CD4-positive, alpha-beta T cell treated with Interferon alpha-2 for 1 hour (primary cell): Measurements from ENCODE around the gene ADAM17.
"Not testable (repeated sequence)": the region's sequence is repeated elsewhere in the genome, so short reads cannot be mapped to it uniquely, and the experiment has no call there.

ENCODE experiments used
- DNase-seq, 2 donors: peaks; one replicate each; pipeline ENCODE4 v3.0.0-alpha.2; 2020 to 2022

Gene ADAM17

GRCh38 chr2:9565436-9566153, 10.0 kb upstream of the ADAM17 start:
- DNase-seq, result no peak

GRCh38 chr2:9560628-9561027, 5.0 kb upstream of the ADAM17 start:
- DNase-seq, result no peak

GRCh38 chr2:9558948-9559381, 3.3 kb upstream of the ADAM17 start:
- no peak for DNase-seq

GRCh38 chr2:9556121-9556743, 602 bp upstream of the ADAM17 start:
- DNase-seq, result no peak

- peak; percentile 28 to 42 for DNase-seq
Measured at GRCh38 chr2:9554921-9555296, 721 bp downstream of the ADAM17 start.

- peak in 1 of 2 donors; percentile 44 for DNase-seq
Measured at GRCh38 chr2:9552219-9553178, 3.1 kb downstream of the ADAM17 start.

- not testable (repeated sequence) for DNase-seq
Measured at GRCh38 chr2:9550859-9551391, 4.7 kb downstream of the ADAM17 start.

- DNase-seq, result no peak
Measured at GRCh38 chr2:9549420-9549819, 6.2 kb downstream of the ADAM17 start.

- DNase-seq, result peak in 1 of 2 donors; percentile 42
Measured at GRCh38 chr2:9548506-9548905, 7.1 kb downstream of the ADAM17 start.

GRCh38 chr2:9547262-9547991, 8.2 kb downstream of the ADAM17 start:
- DNase-seq, result no peak

- DNase-seq, result no peak
Measured at GRCh38 chr2:9545502-9545901, 10.1 kb downstream of the ADAM17 start.

GRCh38 chr2:9543557-9543956, 12.1 kb downstream of the ADAM17 start:
- DNase-seq, result peak; percentile 10 to 29

GRCh38 chr2:9539531-9539930, 16.1 kb downstream of the ADAM17 start:
- no peak for DNase-seq

- DNase-seq, result peak in 1 of 2 donors; percentile 27
Measured at GRCh38 chr2:9538000-9538507, 17.6 kb downstream of the ADAM17 start.

- DNase-seq, result no peak
Measured at GRCh38 chr2:9536504-9536903, 19.1 kb downstream of the ADAM17 start.

- no peak for DNase-seq
Measured at GRCh38 chr2:9535177-9535576, 20.5 kb downstream of the ADAM17 start.

GRCh38 chr2:9533663-9534062, 22.0 kb downstream of the ADAM17 start:
- no peak for DNase-seq

GRCh38 chr2:9532421-9532820, 23.2 kb downstream of the ADAM17 start:
- no peak for DNase-seq

- DNase-seq, result no peak
Measured at GRCh38 chr2:9527995-9528787, 27.4 kb downstream of the ADAM17 start.

- DNase-seq, result no peak
Measured at GRCh38 chr2:9525266-9525665, 30.4 kb downstream of the ADAM17 start.

- no peak for DNase-seq
Measured at GRCh38 chr2:9524291-9524690, 31.3 kb downstream of the ADAM17 start.
